Measurements from ENCODE around the gene PDCD2L.
A peak's percentile ranks its signal among the peaks of the same experiment; 100 is the strongest.
"Not testable (repeated sequence)": the region's sequence is repeated elsewhere in the genome, so short reads cannot be mapped to it uniquely, and the experiment has no call there.

Gene PDCD2L

GRCh38 chr19:34426096-34426661 is 22.0 kb downstream of the PDCD2L start:
- no peak for DNase-seq

GRCh38 chr19:34428549-34429285 is 24.5 kb downstream of the PDCD2L start:
- no peak for DNase-seq

- no peak for DNase-seq
Observed at GRCh38 chr19:34429553-34429952, 25.4 kb downstream of the PDCD2L start.

- DNase-seq: no peak
Observed at GRCh38 chr19:34430738-34431625, 26.8 kb downstream of the PDCD2L start.

GRCh38 chr19:34431681-34432402 is 27.6 kb downstream of the PDCD2L start:
- DNase-seq: no peak

- DNase-seq: no peak
Observed at GRCh38 chr19:34432797-34433196, 28.6 kb downstream of the PDCD2L start.

- DNase-seq: no peak
Observed at GRCh38 chr19:34436716-34437115, 32.5 kb downstream of the PDCD2L start.

- DNase-seq: no peak
Observed at GRCh38 chr19:34448191-34448590, 44.0 kb downstream of the PDCD2L start.

- DNase-seq: no peak
Observed at GRCh38 chr19:34452723-34453122, 48.5 kb downstream of the PDCD2L start.

GRCh38 chr19:34454091-34454490 is 49.9 kb downstream of the PDCD2L start:
- DNase-seq: no peak

GRCh38 chr19:34454685-34455084 is 50.5 kb downstream of the PDCD2L start:
- DNase-seq: no peak

GRCh38 chr19:34455783-34456480 is 51.7 kb downstream of the PDCD2L start:
- not testable (repeated sequence) for DNase-seq

- no peak for DNase-seq
Observed at GRCh38 chr19:34457446-34457845, 53.2 kb downstream of the PDCD2L start.

GRCh38 chr19:34458677-34459076 is 54.5 kb downstream of the PDCD2L start:
- no peak for DNase-seq

GRCh38 chr19:34459614-34460013 is 55.4 kb downstream of the PDCD2L start:
- DNase-seq: peak; percentile 68

GRCh38 chr19:34461375-34462100 is 57.3 kb downstream of the PDCD2L start:
- no peak for DNase-seq

GRCh38 chr19:34464785-34465184 is 60.6 kb downstream of the PDCD2L start:
- DNase-seq: not testable (repeated sequence)

- no peak for DNase-seq
Observed at GRCh38 chr19:34468409-34468808, 64.2 kb downstream of the PDCD2L start.

- DNase-seq: not testable (repeated sequence)
Observed at GRCh38 chr19:34469026-34469425, 64.8 kb downstream of the PDCD2L start.

- no peak for DNase-seq
Observed at GRCh38 chr19:34471906-34472700, 67.9 kb downstream of the PDCD2L start.

Data from NCI-H2029 treated with DMSO at 0.1 percent for 48 hours (cell line).